Activated CD4-positive, alpha-beta T cell treated with anti-CD3 and anti-CD28 coated beads, Interleukin-2, Interleukin-6, amounts not matched to agents 100 ng/mL and 50 ng/mL, durations not matched to agents 16 hours and 8 hours (primary cell): ENCODE results near the gene GAREM1.
"Not testable (repeated sequence)": the region's sequence is repeated elsewhere in the genome, so short reads cannot be mapped to it uniquely, and the experiment has no call there.

ENCODE experiments used
- DNase-seq: peaks from one replicate; pipeline ENCODE4 v3.0.0-alpha.2; 2020

GAREM1 gene

DNA sequence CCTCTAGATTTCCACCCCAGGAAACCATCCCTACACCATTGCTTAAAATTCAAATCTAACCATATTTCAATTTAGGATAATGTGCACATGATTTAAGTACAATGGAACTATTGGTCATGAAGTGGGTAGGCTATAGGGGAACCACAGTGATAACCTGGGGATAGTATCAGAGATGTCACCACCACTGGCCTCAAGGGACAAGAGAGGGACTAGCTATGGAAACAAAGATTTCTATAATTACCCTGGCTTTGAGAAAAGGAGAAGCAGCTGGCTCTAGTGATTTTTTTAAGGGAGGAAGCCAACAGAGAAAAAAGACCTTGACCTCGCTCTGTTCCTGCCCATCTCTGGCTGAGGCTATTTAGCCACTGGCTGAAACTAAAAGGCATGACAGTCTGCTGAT is 148.9 kb downstream of the GAREM1 start:
- DNase-seq: no peak

DNA sequence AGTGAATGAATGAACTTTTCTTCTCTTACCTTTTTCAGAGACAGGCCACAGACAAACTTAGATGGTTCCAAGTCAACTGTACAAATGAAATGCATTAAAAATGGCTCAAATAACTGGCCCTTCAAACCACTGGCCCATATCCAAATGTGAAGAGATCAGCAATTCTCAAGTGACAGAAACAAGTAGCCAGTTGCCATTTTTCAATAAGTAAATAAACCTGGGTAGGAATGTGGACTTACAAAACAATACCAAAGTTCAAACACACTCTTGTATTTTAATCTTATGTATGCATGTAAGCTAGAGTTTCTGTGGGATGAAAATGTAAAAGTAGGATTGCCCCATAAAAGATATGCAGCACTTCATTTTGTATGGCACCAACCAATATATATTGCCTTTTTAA is 151.6 kb downstream of the GAREM1 start:
- no peak for DNase-seq

DNA sequence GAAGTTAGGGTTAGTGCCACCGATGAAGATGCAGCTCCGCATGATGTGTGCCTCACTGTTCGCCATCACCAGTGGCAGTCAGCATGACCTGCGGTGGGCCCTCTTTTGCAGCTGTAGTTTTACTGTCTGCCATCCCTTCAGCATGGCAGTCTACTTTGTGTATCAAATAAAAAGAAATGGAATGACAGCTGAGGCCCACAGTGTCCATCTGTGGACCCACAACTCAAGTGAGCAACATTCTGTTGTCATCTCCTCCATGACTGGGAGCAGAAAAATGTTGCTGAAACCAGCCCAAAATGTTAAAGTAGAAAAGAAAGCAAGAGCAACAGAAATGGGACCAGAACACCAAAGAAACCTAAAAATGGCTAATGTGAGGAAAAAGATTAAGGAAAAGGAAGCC is 152.1 kb downstream of the GAREM1 start:
- DNase-seq: no peak

DNA sequence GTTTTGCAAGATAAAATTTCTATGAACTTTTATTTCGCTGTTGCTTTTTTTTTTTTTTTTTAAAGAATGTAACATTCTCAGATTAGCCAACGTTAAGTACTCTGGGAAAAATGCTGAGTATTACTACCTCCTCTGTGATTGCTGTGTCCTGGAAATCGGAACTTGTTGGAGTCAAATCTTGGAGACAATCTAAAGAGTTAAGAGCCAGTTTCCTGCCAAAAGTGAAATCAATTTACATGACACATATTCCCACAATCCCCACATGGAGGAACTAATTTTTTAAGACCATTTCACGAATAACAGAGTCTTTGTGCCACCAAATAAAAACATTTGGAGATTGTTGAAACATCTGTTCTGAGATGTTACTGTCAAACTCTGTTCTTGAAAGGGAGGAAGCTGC is 153.0 kb downstream of the GAREM1 start:
- DNase-seq: no peak

DNA sequence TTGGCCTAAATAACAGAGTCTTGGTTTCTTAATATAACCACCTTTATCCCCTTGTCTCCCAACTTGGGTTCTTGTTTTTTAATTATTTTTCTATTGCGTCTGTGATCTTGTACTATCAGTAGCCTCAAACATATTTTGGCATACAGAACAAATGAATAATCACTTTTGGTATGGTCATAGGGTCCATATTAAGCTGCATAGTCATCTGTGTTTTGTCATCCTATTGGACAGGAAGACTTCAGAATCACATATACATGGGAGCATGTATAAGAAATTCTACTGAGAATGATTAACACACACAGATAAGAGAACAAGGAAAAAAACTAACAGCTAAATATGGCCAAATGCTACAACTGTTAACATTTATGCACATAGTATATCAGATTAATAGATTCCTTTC is 154.8 kb downstream of the GAREM1 start:
- no peak for DNase-seq

DNA sequence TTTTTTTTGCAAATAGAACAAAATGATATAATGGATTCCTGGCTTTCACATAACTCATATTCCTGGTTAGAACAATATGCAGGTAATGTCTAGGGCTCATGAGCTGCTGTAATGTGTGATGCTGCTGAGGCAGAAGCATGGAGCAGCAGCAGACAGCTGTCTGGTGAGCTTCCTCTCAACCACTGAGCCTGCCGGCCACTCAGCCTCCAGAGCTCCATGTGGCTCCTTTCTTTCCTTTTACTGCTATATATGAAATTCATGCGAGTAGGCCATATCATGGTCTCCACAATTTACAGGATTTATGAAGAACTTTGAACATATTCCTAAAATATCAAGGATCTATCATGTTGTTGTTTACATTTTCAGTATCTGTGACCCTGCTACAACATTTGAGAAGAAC is 159.9 kb downstream of the GAREM1 start:
- no peak for DNase-seq

DNA sequence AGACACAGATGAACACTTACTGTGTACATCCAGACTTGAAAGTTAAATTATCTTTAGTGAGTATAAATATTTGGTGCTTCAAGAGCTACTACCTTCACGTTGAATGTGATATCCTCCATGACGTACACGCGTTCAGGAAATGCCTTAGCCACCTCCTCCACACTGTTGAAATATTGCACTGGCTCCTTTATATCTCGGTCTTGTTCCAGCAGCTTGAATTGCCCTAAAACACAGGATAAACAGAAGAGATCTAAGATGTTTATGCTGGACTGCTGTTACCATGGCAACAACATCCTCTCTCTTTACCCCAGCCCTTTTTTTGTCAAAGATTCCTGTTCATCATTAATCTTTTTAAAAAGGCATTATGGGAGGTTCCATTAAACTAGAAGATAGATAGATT is 160.6 kb downstream of the GAREM1 start:
- no peak for DNase-seq

DNA sequence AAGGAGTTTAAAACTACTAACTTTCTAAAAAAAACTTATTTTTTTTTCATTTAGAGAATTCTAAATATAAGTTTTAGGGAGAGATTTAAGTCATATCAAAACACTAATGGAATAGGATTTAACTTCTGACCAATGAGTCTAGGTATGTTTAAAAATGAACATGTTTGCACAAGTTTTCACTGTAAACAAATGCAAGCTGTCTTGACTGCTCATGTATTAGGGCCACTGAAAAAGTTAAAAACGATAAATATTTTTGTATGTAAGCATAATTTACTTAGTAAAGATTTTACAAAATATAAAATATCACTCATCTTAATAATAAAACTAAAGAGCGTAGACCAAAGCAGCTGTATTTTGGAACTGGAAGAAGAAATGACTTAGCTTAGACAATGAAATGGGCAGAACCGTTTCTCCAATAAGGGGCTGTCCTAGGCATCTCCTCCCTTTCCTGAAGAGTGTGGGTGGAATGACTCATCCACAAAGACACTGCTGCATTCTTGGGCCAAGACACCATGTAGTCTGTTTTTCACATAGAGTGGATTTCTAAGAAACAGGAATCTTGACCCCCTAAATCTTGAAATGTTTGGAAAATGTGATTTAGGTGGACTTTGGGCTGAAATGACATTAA is 162.1 kb downstream of the GAREM1 start:
- DNase-seq: no peak

DNA sequence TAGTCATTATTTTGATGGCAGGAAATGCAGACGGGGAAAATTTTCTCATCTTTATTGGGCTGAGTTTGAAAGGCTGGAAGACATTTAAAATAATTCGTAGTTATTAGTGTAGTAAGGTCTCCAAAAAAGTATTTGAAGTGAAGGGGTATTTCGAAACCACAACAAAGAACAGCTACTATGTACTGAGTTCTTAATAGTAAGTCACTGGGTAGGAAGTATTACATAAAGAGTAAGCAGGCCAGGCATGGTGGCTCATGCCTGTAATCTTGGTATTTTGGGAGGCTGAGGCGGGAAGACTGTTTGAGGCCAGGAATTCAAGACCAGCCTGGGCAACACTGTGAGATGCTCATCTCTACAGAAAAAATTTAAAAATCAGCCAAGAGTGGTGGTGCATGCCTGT is 167.3 kb downstream of the GAREM1 start:
- DNase-seq: no peak

DNA sequence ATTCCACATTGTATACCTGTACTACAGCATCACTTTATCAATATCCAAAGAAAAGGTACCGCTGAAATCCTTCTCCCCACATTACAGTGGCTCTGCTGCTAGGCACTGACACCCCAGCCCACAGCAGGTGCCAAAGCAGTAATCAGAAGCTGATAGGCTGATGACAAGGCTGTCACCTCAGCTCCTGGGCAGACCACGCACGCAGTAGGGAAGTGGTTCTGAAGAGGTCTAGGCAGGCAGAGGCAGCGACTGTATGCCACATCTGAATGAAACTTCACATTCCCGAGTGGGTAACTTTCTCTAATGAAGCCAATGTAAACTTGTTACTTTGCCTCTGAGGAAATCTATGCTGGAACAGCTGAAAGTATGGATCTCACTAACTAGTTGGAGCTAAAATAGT is 167.9 kb downstream of the GAREM1 start:
- DNase-seq: no peak

DNA sequence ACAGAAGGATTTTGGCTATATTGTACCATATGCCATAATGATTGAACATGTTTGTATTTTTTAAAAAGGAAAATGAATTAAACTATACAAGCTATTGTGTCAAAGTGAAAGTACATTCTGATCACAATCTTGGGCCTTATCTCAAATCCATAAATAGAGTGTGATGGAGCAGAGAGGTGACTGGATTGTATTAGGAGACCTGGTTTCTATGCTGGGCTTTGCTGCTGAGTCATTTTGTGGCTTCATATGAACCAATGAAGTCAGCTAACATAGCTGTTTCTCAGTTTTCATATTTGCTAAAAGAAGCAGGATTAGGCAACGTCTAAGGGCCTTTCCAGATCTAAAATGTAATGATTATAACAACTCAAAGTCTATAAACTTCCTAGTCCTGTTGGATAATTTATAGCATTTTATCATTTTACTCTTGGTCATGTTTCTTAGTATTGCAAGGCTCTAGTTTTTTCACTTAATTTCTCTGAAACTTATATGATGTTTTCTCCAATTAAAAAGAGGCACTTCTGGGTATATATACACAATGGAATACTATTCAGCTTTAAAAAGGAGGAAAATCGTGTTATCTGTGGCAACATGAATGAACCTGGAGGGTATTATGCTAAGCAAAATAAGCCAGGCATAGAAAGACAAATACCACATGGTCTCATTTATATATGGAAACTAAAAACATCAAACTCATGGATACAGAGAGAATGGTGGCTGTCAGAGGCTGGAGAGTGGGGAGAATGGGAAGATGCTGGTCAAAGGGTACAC is 168.5 kb downstream of the GAREM1 start:
- DNase-seq: peak; percentile 56

DNA sequence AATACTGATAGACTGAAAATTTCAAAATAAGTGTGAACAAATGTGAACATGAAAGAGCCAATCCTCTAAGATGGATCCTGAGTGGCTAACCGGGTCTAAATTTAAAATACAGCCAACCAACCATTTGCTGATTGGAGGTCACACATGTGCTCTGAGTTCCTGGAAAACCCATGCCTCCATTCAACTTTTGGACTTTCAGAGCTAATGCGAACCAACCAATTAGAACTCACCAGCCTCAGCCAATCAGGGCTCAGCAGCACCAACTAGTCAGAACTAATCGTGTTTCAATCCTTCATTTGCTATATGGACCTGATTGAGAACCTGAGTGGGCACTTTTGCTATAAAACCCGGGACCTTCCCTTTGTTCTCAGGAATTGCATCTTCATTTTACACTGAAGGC is 169.3 kb downstream of the GAREM1 start:
- DNase-seq: no peak

DNA sequence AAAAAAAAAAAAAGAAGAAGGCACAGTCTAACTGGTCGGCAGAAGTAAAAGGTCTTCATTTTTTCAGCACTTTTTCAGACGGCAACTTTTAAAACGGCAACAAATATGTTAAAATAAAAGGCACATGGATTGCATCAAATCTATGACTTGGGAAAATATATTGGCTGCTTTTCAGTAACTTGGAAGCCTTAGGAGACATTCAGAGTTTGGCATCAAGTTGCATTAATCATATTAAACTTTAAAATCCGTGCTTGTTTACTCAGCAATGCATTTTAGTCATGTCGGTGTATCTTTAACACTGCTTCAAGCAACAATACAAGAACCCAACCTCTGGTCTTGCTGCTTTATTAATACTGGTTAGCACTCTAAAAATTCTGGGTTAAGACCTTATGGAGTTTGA is 169.8 kb downstream of the GAREM1 start:
- DNase-seq: no peak

DNA sequence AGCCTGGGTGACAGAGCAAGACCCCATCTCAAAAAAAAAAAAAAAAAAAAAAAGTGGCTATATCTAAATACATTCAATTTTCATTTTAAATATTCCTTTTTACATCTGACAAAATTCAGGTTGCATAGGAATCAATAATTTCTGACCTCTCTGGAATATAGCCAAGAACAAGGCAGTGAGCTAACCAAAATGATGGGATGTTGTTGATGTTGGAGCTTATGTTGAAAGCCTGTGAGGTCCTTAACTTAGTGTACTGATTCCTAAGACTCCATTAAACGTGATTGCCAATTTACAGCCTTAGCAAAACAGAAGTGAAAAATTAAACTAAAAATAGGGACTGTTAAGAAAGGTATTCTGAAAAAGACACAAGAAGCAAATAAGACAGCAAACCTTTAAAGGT is 171.2 kb downstream of the GAREM1 start:
- no peak for DNase-seq

DNA sequence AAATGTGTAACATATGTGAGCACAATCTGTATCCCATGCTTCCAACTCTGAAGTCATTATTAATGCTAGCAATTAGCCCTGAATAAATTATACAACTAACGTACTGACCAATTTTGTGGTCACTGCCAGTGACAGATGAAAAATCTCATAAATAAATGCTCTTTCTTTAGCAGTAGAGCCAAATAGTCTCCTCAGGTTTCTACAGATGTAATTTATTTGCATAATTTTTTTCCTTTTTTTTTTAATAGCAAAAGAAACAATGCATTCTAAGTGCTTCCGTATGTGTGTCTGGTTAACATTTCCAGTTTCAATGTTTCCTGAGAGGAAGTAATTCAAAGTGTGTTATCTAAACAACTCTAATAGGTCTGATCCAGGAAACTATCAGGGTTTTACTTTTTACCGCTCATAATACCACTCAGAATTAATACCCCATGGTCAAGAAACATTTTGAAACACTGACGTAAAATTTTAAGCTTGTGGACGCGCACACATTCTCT is 172.5 kb downstream of the GAREM1 start:
- DNase-seq: no peak

DNA sequence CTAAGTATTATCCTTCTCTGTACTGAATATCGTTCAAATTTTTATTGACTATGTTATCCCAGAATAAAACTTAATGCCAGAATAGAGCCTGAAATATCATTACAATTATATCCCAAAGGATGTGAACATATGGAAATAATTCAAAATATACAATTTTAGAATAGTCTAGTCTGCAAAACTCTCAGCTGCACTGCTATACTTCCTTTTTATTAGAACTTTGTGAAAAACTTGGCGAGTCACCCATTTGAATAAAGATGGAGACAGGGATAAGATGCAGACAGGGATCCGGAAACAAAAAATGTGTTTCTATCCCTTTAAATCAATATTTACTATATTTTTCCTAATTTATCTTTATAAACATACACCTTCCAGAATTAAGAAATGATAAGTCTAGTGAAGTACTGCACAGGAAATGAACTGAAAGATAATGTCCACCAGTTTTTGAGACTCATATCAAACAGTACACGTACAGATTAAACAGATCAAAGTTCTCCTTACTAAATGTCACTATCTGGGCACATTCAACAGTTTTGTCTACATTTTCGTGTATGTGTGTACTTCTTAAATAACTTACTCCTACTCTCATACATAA is 173.0 kb downstream of the GAREM1 start:
- no peak for DNase-seq

DNA sequence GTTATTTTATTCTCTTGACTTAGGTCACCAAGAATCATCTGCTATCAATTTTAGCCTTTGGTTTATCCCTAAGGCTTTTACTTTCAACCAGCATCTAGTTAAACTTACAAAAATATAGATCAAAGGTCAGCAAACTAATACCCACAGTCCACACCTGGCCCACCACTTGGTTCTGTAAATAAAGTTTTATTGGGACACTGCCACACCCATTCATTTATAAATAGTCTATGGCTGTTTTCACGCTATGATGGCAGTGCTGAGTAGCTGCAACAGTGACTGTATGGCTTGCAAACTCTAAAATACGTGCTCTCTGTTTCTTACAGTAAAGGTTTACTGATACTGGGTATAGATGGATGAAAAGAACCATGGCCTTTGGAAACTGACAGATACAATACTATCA is 173.8 kb downstream of the GAREM1 start:
- DNase-seq: no peak

DNA sequence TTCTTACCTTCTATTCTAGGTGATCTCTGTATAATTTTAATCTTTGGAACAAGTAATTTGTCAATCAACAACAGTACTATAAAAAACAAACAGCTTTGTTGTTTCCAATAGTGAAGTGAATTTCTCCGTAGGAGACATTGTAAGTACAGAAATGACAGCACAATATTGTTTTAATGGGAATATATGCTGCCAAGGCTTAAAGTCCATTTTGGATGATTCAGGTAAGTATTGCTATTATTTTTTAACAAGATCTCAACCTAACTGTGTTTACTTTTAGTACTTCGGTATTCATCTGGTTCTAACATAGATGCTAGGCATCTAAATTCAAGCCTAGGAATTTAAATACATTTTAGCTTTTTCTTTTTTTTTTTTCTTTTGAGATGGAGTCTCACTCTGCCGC is 175.1 kb downstream of the GAREM1 start:
- DNase-seq: no peak

DNA sequence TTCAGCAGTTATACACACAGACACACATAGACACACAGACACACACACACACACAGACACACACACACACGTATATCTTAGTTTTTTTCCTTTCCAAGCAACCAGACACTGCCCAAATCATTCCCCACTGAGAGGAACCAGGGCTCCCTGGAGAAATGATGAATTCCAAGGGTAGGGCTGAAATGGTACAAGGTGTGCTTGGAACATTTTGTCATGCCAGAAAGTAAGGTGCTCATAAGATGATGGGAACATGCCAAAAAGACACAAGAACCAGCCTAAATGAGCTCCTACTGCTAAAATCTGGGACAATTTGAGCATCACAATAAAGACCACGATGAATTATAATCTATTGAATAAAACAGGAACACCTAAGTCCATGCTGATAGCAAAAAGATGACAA is 177.6 kb downstream of the GAREM1 start:
- DNase-seq: no peak

DNA sequence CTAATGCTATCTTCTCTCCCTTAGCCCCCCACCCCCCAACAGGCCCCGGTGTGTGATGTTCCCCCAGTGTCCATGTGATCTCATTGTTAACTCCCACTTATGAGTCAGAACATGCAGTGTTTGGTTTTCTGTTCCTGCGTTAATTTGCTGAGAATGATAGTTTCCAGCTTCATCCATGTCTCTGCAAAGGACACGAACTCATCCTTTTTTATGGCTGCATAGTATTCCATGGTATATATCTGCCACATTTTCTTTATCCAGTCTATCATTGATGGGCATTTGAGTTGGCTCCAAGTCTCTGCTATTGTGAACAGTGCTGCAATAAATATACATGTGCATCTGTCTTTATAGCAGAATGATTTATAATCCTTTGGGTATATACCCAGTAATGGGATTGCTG is 179.1 kb downstream of the GAREM1 start:
- not testable (repeated sequence) for DNase-seq

DNA sequence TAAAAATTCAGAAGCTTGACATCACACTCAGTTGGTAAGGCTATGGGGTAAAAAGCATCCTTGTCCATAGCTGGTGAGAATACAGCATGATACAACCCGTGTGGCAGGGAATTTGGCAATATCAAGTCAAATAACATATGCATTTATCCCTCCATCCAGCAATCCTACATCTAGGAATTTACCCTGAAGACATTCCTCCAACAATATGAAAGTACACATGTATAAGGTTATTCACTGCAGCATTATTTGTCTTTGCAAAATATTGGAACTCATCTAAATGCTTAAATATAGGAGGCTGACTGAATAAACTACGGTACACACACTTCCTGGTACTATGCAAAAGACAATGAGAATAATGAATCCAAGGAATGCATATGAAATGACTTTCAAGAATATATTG is 179.9 kb downstream of the GAREM1 start:
- no peak for DNase-seq

DNA sequence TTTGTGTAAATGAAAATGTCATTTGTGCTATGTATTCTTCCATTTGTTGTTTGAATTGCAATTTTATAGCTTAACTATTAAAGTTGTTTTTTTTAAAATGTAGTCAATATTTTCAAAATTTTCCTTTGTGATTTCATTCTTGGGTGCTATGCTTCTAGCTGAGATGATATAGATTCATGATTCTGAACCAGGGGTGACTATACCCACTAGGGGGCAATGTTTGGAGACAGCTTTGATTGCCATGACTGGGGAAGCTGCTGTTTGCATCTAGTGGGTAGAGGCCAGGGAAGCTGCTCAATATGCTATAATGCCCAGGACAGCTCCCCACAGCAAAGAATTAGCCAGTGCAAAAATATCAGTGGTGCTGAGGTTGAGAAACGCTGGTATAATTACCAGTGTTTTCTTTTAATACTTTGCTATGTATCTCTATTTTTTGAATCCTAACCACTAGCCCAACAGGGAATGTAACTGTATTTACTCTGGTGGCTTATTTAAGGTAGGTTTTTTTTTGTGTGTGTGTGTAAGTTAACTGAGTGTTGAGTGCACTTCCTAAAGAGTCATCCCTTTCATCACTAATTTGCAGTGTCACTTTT is 181.1 kb downstream of the GAREM1 start:
- peak; percentile 67 for DNase-seq

DNA sequence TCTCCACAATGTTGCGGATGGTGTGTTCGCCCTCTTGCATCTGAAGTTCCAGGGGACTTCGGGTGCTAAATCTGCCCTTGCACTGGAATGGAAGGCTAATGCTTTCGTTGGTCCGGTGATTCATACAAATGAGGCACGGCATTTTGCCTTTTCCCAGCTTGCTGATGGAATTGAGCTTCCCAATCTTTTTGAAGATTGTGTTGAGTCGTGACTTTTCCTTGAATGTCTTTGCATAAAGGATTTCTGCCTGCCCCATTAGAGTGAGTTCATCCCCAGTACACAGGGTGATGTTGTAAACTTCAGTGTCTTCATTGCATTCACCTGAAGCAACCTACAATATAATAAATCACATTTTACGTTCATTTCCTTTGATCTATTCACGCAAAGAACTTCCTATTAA is 182.8 kb downstream of the GAREM1 start:
- no peak for DNase-seq

DNA sequence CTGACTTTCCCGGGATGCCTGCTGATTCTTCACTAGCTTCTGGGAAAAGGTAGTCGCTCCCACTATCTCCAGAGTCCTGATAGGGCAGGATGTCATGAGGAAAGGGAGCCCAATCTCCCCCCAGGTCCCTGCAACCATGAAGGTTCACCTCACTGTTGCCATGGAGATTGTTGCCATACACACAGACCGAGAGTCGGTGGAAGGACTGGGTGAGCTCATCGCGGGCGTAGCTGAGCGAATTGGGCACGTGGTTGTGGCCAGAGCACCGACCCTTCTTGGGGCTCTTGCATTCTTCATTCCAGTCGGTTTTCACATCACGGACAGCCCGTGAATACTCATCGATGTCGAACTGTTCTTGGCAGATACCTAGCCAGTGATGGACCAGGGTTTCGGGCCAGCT is 183.4 kb downstream of the GAREM1 start:
- no peak for DNase-seq
